Neural progenitor cell (in vitro differentiated cells): Measurements from ENCODE around the gene CSF1R.

Experiments used
- CTCF ChIP-seq: fragments of 200-600 bp; sonication (generic); IDR thresholded peaks from 2 replicates; pipeline ENCODE4 v1.5.1; 2017; ENCODE audit warnings: antibody characterized with exemption, mild to moderate bottlenecking
- EZH2 ChIP-seq: fragments of 200-600 bp; sonication (generic); IDR thresholded peaks from 2 replicates; pipeline ENCODE4 v1.6.1; 2017; ENCODE audit warnings: antibody characterized with exemption, mild to moderate bottlenecking, moderate library complexity
- EZH2phosphoT487 ChIP-seq: fragments of 200-600 bp; sonication (generic); IDR thresholded peaks from 2 replicates; pipeline ENCODE4 v1.6.1; 2017; ENCODE audit warnings: antibody characterized with exemption

GRCh38 chr5:150044329-150044681 lies 42.0 kb downstream of the CSF1R start:
- TF ChIP-seq EZH2 (no peak), CTCF (no peak), EZH2phosphoT487 (no peak)
